ENCODE data around the gene OSBPL10. TPM values are rescaled to one million over a fixed set of nuclear protein-coding genes. Genes with fewer than 3 reads are reported as not detected.

The OSBPL10 gene
- total RNA-seq, 2 experiments from 2014 or later, result 65.7 to 170 TPM

- Histone ChIP-seq H3K4me3 (ENCODE audit: low read depth, low read length, poor library complexity, severe bottlenecking) (no peak overlapping the region), H2AFZ (ENCODE audit: low read length) (no peak overlapping the region), H3K79me2 (ENCODE audit: insufficient read depth, low read depth, low read length) (no peaks in the 10 kb centered on the region), H3K4me1 (ENCODE audit: insufficient read depth, low read length, poor library complexity, severe bottlenecking) (no peaks in the 10 kb centered on the region), H3K27ac (ENCODE audit: low read depth, low read length, poor library complexity, severe bottlenecking) (no peak overlapping the region), H4K20me1 (ENCODE audit: insufficient read depth, low read length) (no peaks in the 10 kb centered on the region), H3K9me2 (ENCODE audit: insufficient read depth, low read length) (no peaks in the 10 kb centered on the region), H3K36me3 (ENCODE audit: insufficient read depth, low read length) (peaks cover 68% of the 10 kb centered on the region), H3K4me2 (ENCODE audit: low read length) (no peak overlapping the region), H3K9me3 (ENCODE audit: low read length) (no peaks in the 10 kb centered on the region)
- no peak for TF ChIP-seq EZH2phosphoT487 (IDR thresholded peaks at IDR 0.05; ENCODE audit: borderline replicate concordance, low read depth, low read length)
- DNase-seq (ENCODE audit: low spot score), result no peak
- ChIA-PET POLR2A (interaction anchor here (0.5 to 3.2 kb wide), 4 partner anchors 12 to 475 kb away, joined by 3 to 12 read pairs (median 4); no protein-coding TSS in a partner anchor), CTCF (ENCODE audit: unreplicated experiment) (no interaction called here)
- intact Hi-C loops (cut with micrococcal nuclease; ENCODE audit: unreplicated experiment), result no loop called here
- BruUV-seq (replicated peaks), result TSS peak; percentile 29
These were observed 344.2 kb downstream of the OSBPL10 start for GRCh38 chr3:31636694-31637442.

DNA sequence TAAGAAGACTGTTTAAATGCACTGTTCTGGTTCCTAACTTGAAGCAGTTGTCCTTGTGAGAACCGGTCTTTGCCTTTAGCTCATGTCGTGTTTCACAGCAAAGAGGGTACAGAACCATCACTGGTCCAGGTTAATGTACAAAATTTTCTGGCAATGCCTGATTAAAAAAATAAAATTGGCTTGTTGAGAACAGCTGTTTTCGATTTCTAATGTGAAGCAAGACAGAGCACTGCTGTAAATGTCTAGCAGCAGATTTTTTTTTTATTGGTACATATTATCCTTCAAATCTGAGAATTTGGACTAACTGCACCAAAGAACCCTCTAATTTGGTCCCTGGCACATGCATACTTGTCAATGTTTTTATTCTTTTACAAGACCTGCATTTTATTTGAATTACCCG is 345.0 kb downstream of the OSBPL10 start:
- Histone ChIP-seq H3K9me2 (ENCODE audit: insufficient read depth, low read length) (no peaks in the 10 kb centered on the region), H3K36me3 (ENCODE audit: insufficient read depth, low read length) (peaks cover 76% of the 10 kb centered on the region), H3K4me2 (ENCODE audit: low read length) (no peak overlapping the region), H3K9me3 (ENCODE audit: low read length) (no peaks in the 10 kb centered on the region), H2AFZ (ENCODE audit: low read length) (no peak overlapping the region), H4K20me1 (ENCODE audit: insufficient read depth, low read length) (no peaks in the 10 kb centered on the region), H3K79me2 (ENCODE audit: insufficient read depth, low read depth, low read length) (no peaks in the 10 kb centered on the region), H3K27ac (ENCODE audit: low read depth, low read length, poor library complexity, severe bottlenecking) (no peak overlapping the region), H3K4me1 (ENCODE audit: insufficient read depth, low read length, poor library complexity, severe bottlenecking) (no peaks in the 10 kb centered on the region), H3K4me3 (ENCODE audit: low read depth, low read length, poor library complexity, severe bottlenecking) (no peak overlapping the region)
- POLR2A ChIA-PET, result interaction anchor here (0.6 to 3.2 kb wide), 4 partner anchors 10 to 641 kb away, joined by 3 to 12 read pairs (median 4); no protein-coding TSS in a partner anchor
- CTCF ChIA-PET (ENCODE audit: unreplicated experiment), result no interaction called here
- no TSS peak for BruUV-seq (replicated peaks)
- no peak for DNase-seq (ENCODE audit: low spot score)
- TF ChIP-seq, protein P1, sequence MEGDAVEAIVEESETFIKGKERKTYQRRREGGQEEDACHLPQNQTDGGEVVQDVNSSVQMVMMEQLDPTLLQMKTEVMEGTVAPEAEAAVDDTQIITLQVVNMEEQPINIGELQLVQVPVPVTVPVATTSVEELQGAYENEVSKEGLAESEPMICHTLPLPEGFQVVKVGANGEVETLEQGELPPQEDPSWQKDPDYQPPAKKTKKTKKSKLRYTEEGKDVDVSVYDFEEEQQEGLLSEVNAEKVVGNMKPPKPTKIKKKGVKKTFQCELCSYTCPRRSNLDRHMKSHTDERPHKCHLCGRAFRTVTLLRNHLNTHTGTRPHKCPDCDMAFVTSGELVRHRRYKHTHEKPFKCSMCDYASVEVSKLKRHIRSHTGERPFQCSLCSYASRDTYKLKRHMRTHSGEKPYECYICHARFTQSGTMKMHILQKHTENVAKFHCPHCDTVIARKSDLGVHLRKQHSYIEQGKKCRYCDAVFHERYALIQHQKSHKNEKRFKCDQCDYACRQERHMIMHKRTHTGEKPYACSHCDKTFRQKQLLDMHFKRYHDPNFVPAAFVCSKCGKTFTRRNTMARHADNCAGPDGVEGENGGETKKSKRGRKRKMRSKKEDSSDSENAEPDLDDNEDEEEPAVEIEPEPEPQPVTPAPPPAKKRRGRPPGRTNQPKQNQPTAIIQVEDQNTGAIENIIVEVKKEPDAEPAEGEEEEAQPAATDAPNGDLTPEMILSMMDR (conservative IDR thresholded peaks at IDR 0.05; ENCODE audit: low read length), result no peak
- TF ChIP-seq EZH2phosphoT487 (IDR thresholded peaks at IDR 0.05; ENCODE audit: borderline replicate concordance, low read depth, low read length), result no peak
- intact Hi-C loops (cut with micrococcal nuclease; ENCODE audit: unreplicated experiment), result no loop called here

DNA sequence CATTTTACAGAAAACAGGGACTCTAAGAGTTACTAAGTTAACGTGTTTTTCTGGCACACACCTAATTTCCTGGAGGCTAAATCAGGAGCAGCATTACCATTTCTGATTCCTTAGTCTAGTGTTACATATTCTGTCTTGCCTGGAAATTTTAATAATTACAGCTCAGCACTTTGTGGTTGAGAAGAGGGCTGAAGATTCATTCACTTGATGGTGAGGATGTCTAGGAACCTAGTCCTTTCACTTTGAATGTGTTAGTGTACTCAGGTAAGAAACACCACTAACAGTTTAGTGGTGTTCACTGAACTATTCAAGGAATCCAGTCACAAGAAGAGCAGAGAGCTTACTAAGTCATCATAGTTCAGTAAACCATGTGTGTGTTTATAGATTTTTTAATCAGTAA is 345.5 kb downstream of the OSBPL10 start:
- Histone ChIP-seq H3K79me2 (ENCODE audit: insufficient read depth, low read depth, low read length) (no peaks in the 10 kb centered on the region), H3K36me3 (ENCODE audit: insufficient read depth, low read length) (peaks cover 79% of the 10 kb centered on the region), H4K20me1 (ENCODE audit: insufficient read depth, low read length) (no peaks in the 10 kb centered on the region), H3K4me1 (ENCODE audit: insufficient read depth, low read length, poor library complexity, severe bottlenecking) (no peaks in the 10 kb centered on the region), H3K27ac (ENCODE audit: low read depth, low read length, poor library complexity, severe bottlenecking) (no peak overlapping the region), H3K4me2 (ENCODE audit: low read length) (no peak overlapping the region), H3K9me3 (ENCODE audit: low read length) (no peaks in the 10 kb centered on the region), H3K4me3 (ENCODE audit: low read depth, low read length, poor library complexity, severe bottlenecking) (no peak overlapping the region), H3K9me2 (ENCODE audit: insufficient read depth, low read length) (no peaks in the 10 kb centered on the region), H2AFZ (ENCODE audit: low read length) (no peak overlapping the region)
- no TSS peak for BruUV-seq (replicated peaks)
- TF ChIP-seq, protein P1 (conservative IDR thresholded peaks at IDR 0.05; ENCODE audit: low read length), result no peak
- no peak for TF ChIP-seq EZH2phosphoT487 (IDR thresholded peaks at IDR 0.05; ENCODE audit: borderline replicate concordance, low read depth, low read length)
- DNase-seq (ENCODE audit: low spot score), result no peak
- ChIA-PET CTCF (ENCODE audit: unreplicated experiment) (no interaction called here), POLR2A (interaction anchor here (1.1 to 3.2 kb wide), 2 partner anchors 10 kb away, joined by 3 to 12 read pairs; no protein-coding TSS in a partner anchor)
- intact Hi-C loops (cut with micrococcal nuclease; ENCODE audit: unreplicated experiment), result no loop called here
